ENCODE data around the gene NRXN2.

The NRXN2 gene

GRCh38 chr11:64592234-64592615 lies 130.8 kb downstream of the NRXN2 start:
- no peaks in the 10 kb centered on the region for H3K27me3 ChIP-seq (ENCODE audit: control insufficient read depth, insufficient read depth, low read length, poor library complexity, severe bottlenecking)
- no peak overlapping the region for H3K27ac ChIP-seq (ENCODE audit: insufficient read depth, low read depth, low read length, poor library complexity, severe bottlenecking)
- 73 to 77% methylated on average over 3 of the region's 3 CpGs for WGBS, 2 experiments
- no peaks in the 10 kb centered on the region for H3K36me3 ChIP-seq (ENCODE audit: control insufficient read depth, insufficient read depth, low read length)
- H3K4me1 ChIP-seq (ENCODE audit: control insufficient read depth, insufficient read depth, low read length): no peaks in the 10 kb centered on the region
- H3K4me3 ChIP-seq (ENCODE audit: insufficient read depth, low read depth, low read length): no peak overlapping the region
- H3K9me3 ChIP-seq (ENCODE audit: control insufficient read depth, low read length): no peaks in the 10 kb centered on the region

GRCh38 chr11:64591257-64592233 lies 131.5 kb downstream of the NRXN2 start:
- 91 to 93% methylated on average over 36 of the region's 36 CpGs for WGBS, 2 experiments
- H3K36me3 ChIP-seq (ENCODE audit: control insufficient read depth, insufficient read depth, low read length): no peaks in the 10 kb centered on the region
- H3K9me3 ChIP-seq (ENCODE audit: control insufficient read depth, low read length): no peaks in the 10 kb centered on the region
- H3K4me3 ChIP-seq (ENCODE audit: insufficient read depth, low read depth, low read length): no peak overlapping the region
- no peaks in the 10 kb centered on the region for H3K27me3 ChIP-seq (ENCODE audit: control insufficient read depth, insufficient read depth, low read length, poor library complexity, severe bottlenecking)
- no peaks in the 10 kb centered on the region for H3K4me1 ChIP-seq (ENCODE audit: control insufficient read depth, insufficient read depth, low read length)
- no peak overlapping the region for H3K27ac ChIP-seq (ENCODE audit: insufficient read depth, low read depth, low read length, poor library complexity, severe bottlenecking)

- 87 to 89% methylated on average over 14 of the region's 14 CpGs for WGBS, 2 experiments
- H3K36me3 ChIP-seq (ENCODE audit: control insufficient read depth, insufficient read depth, low read length): no peaks in the 10 kb centered on the region
- no peak within 1 kb of the TSS for H3K4me3 ChIP-seq (ENCODE audit: insufficient read depth, low read depth, low read length)
- H3K9me3 ChIP-seq (ENCODE audit: control insufficient read depth, low read length): no peaks in the 10 kb centered on the region
- no peaks in the 10 kb centered on the region for H3K27me3 ChIP-seq (ENCODE audit: control insufficient read depth, insufficient read depth, low read length, poor library complexity, severe bottlenecking)
- H3K27ac ChIP-seq (ENCODE audit: insufficient read depth, low read depth, low read length, poor library complexity, severe bottlenecking): no peak within 1 kb of the TSS
- no peaks in the 10 kb centered on the region for H3K4me1 ChIP-seq (ENCODE audit: control insufficient read depth, insufficient read depth, low read length)
These were observed 132.2 kb downstream of the NRXN2 start, which contains the start of gene SLC22A12 for GRCh38 chr11:64590763-64591221. SLC22A12 (plus strand) TSS chr11:64591220; CDS start chr11:64591557, 337 bp downstream.

- H3K9me3 ChIP-seq (ENCODE audit: control insufficient read depth, low read length): no peaks in the 10 kb centered on the region
- no peak overlapping the region for H3K4me3 ChIP-seq (ENCODE audit: insufficient read depth, low read depth, low read length)
- H3K36me3 ChIP-seq (ENCODE audit: control insufficient read depth, insufficient read depth, low read length): no peaks in the 10 kb centered on the region
- no peaks in the 10 kb centered on the region for H3K27me3 ChIP-seq (ENCODE audit: control insufficient read depth, insufficient read depth, low read length, poor library complexity, severe bottlenecking)
- H3K4me1 ChIP-seq (ENCODE audit: control insufficient read depth, insufficient read depth, low read length): no peaks in the 10 kb centered on the region
- H3K27ac ChIP-seq (ENCODE audit: insufficient read depth, low read depth, low read length, poor library complexity, severe bottlenecking): no peak overlapping the region
- 100% methylated on average over 1 to 2 of the region's 2 CpGs for WGBS, 2 experiments
These were observed 134.3 kb downstream of the NRXN2 start for GRCh38 chr11:64588701-64589100.

- Histone ChIP-seq H3K4me1 (ENCODE audit: control insufficient read depth, insufficient read depth, low read length) (peaks cover 7% of the 10 kb centered on the region), H3K9me3 (ENCODE audit: control insufficient read depth, low read length) (no peaks in the 10 kb centered on the region), H3K4me3 (ENCODE audit: insufficient read depth, low read depth, low read length) (no peak overlapping the region), H3K27ac (ENCODE audit: insufficient read depth, low read depth, low read length, poor library complexity, severe bottlenecking) (no peak overlapping the region), H3K27me3 (ENCODE audit: control insufficient read depth, insufficient read depth, low read length, poor library complexity, severe bottlenecking) (no peaks in the 10 kb centered on the region), H3K36me3 (ENCODE audit: control insufficient read depth, insufficient read depth, low read length) (no peaks in the 10 kb centered on the region)
These were observed 136.6 kb downstream of the NRXN2 start for GRCh38 chr11:64586366-64586765.

- no peaks in the 10 kb centered on the region for H3K27me3 ChIP-seq (ENCODE audit: control insufficient read depth, insufficient read depth, low read length, poor library complexity, severe bottlenecking)
- no peaks in the 10 kb centered on the region for H3K9me3 ChIP-seq (ENCODE audit: control insufficient read depth, low read length)
- peaks cover 7% of the 10 kb centered on the region for H3K4me1 ChIP-seq (ENCODE audit: control insufficient read depth, insufficient read depth, low read length)
- H3K4me3 ChIP-seq (ENCODE audit: insufficient read depth, low read depth, low read length): no peak overlapping the region
- H3K27ac ChIP-seq (ENCODE audit: insufficient read depth, low read depth, low read length, poor library complexity, severe bottlenecking): no peak overlapping the region
- 85 to 86% methylated on average over 8 of the region's 8 CpGs for WGBS, 2 experiments
- no peaks in the 10 kb centered on the region for H3K36me3 ChIP-seq (ENCODE audit: control insufficient read depth, insufficient read depth, low read length)
These were observed 137.8 kb downstream of the NRXN2 start for GRCh38 chr11:64585150-64585549.

- whole genome bisulfite sequencing, 2 experiments: 85% methylated on average over 28 of the region's 28 CpGs
- H3K4me3 ChIP-seq (ENCODE audit: insufficient read depth, low read depth, low read length): no peak overlapping the region
- no peaks in the 10 kb centered on the region for H3K27me3 ChIP-seq (ENCODE audit: control insufficient read depth, insufficient read depth, low read length, poor library complexity, severe bottlenecking)
- no peaks in the 10 kb centered on the region for H3K36me3 ChIP-seq (ENCODE audit: control insufficient read depth, insufficient read depth, low read length)
- peaks cover 7% of the 10 kb centered on the region for H3K4me1 ChIP-seq (ENCODE audit: control insufficient read depth, insufficient read depth, low read length)
- H3K9me3 ChIP-seq (ENCODE audit: control insufficient read depth, low read length): no peaks in the 10 kb centered on the region
- H3K27ac ChIP-seq (ENCODE audit: insufficient read depth, low read depth, low read length, poor library complexity, severe bottlenecking): no peak overlapping the region
These were observed 139.4 kb downstream of the NRXN2 start for GRCh38 chr11:64583296-64584262.

- Histone ChIP-seq H3K4me3 (ENCODE audit: insufficient read depth, low read depth, low read length) (no peak overlapping the region), H3K27ac (ENCODE audit: insufficient read depth, low read depth, low read length, poor library complexity, severe bottlenecking) (no peak overlapping the region), H3K9me3 (ENCODE audit: control insufficient read depth, low read length) (no peaks in the 10 kb centered on the region), H3K4me1 (ENCODE audit: control insufficient read depth, insufficient read depth, low read length) (peaks cover 7% of the 10 kb centered on the region), H3K36me3 (ENCODE audit: control insufficient read depth, insufficient read depth, low read length) (no peaks in the 10 kb centered on the region), H3K27me3 (ENCODE audit: control insufficient read depth, insufficient read depth, low read length, poor library complexity, severe bottlenecking) (no peaks in the 10 kb centered on the region)
- 92 to 93% methylated on average over 15 of the region's 15 CpGs for WGBS, 2 experiments
These were observed 140.1 kb downstream of the NRXN2 start for GRCh38 chr11:64582885-64583284.

GRCh38 chr11:64581057-64581523 lies 141.9 kb downstream of the NRXN2 start:
- H3K27me3 ChIP-seq (ENCODE audit: control insufficient read depth, insufficient read depth, low read length, poor library complexity, severe bottlenecking): no peaks in the 10 kb centered on the region
- no peaks in the 10 kb centered on the region for H3K36me3 ChIP-seq (ENCODE audit: control insufficient read depth, insufficient read depth, low read length)
- no peak overlapping the region for H3K27ac ChIP-seq (ENCODE audit: insufficient read depth, low read depth, low read length, poor library complexity, severe bottlenecking)
- H3K4me3 ChIP-seq (ENCODE audit: insufficient read depth, low read depth, low read length): no peak overlapping the region
- peaks cover 7% of the 10 kb centered on the region for H3K4me1 ChIP-seq (ENCODE audit: control insufficient read depth, insufficient read depth, low read length)
- H3K9me3 ChIP-seq (ENCODE audit: control insufficient read depth, low read length): no peaks in the 10 kb centered on the region
- 94% methylated on average over 17 of the region's 17 CpGs for WGBS, 2 experiments

GRCh38 chr11:64580412-64580811 lies 142.6 kb downstream of the NRXN2 start:
- H3K4me3 ChIP-seq (ENCODE audit: insufficient read depth, low read depth, low read length): no peak overlapping the region
- no peaks in the 10 kb centered on the region for H3K36me3 ChIP-seq (ENCODE audit: control insufficient read depth, insufficient read depth, low read length)
- no peaks in the 10 kb centered on the region for H3K27me3 ChIP-seq (ENCODE audit: control insufficient read depth, insufficient read depth, low read length, poor library complexity, severe bottlenecking)
- 87 to 91% methylated on average over 7 of the region's 7 CpGs for WGBS, 2 experiments
- H3K4me1 ChIP-seq (ENCODE audit: control insufficient read depth, insufficient read depth, low read length): peaks cover 7% of the 10 kb centered on the region
- no peaks in the 10 kb centered on the region for H3K9me3 ChIP-seq (ENCODE audit: control insufficient read depth, low read length)
- no peak overlapping the region for H3K27ac ChIP-seq (ENCODE audit: insufficient read depth, low read depth, low read length, poor library complexity, severe bottlenecking)
